ENCODE measurements around the gene PLCG2. TPM values are rescaled to one million over a fixed set of nuclear protein-coding genes. Genes with fewer than 3 reads are reported as not detected.

PLCG2 gene
- total and polyA plus RNA-seq, 2 of the 8 experiments (the other 6 are each of a cell fraction or from before 2014, with no cell fraction given), result 6.1 to 6.9 TPM

DNA sequence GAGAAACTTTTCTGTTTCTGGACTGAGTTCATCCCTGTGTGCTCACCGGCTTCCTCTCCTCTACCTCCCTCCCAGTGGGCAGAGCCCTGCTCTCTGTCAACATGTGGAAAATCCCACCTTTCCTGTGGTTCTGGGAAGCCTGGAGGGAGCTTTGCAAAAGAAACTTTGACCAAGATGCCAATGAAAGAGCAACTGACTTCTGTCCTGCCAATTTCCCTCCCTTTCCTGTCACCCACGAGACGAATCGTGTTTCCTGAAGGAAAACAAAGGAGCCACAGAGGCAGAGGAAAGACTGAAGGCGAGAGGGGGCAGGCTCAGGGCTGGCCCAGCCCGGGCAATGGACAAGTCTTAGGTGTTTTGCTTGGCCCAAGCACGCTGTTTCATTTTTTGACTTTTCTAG lies 82.8 kb downstream of the PLCG2 start (continued):
- TF ChIP-seq, protein P1, sequence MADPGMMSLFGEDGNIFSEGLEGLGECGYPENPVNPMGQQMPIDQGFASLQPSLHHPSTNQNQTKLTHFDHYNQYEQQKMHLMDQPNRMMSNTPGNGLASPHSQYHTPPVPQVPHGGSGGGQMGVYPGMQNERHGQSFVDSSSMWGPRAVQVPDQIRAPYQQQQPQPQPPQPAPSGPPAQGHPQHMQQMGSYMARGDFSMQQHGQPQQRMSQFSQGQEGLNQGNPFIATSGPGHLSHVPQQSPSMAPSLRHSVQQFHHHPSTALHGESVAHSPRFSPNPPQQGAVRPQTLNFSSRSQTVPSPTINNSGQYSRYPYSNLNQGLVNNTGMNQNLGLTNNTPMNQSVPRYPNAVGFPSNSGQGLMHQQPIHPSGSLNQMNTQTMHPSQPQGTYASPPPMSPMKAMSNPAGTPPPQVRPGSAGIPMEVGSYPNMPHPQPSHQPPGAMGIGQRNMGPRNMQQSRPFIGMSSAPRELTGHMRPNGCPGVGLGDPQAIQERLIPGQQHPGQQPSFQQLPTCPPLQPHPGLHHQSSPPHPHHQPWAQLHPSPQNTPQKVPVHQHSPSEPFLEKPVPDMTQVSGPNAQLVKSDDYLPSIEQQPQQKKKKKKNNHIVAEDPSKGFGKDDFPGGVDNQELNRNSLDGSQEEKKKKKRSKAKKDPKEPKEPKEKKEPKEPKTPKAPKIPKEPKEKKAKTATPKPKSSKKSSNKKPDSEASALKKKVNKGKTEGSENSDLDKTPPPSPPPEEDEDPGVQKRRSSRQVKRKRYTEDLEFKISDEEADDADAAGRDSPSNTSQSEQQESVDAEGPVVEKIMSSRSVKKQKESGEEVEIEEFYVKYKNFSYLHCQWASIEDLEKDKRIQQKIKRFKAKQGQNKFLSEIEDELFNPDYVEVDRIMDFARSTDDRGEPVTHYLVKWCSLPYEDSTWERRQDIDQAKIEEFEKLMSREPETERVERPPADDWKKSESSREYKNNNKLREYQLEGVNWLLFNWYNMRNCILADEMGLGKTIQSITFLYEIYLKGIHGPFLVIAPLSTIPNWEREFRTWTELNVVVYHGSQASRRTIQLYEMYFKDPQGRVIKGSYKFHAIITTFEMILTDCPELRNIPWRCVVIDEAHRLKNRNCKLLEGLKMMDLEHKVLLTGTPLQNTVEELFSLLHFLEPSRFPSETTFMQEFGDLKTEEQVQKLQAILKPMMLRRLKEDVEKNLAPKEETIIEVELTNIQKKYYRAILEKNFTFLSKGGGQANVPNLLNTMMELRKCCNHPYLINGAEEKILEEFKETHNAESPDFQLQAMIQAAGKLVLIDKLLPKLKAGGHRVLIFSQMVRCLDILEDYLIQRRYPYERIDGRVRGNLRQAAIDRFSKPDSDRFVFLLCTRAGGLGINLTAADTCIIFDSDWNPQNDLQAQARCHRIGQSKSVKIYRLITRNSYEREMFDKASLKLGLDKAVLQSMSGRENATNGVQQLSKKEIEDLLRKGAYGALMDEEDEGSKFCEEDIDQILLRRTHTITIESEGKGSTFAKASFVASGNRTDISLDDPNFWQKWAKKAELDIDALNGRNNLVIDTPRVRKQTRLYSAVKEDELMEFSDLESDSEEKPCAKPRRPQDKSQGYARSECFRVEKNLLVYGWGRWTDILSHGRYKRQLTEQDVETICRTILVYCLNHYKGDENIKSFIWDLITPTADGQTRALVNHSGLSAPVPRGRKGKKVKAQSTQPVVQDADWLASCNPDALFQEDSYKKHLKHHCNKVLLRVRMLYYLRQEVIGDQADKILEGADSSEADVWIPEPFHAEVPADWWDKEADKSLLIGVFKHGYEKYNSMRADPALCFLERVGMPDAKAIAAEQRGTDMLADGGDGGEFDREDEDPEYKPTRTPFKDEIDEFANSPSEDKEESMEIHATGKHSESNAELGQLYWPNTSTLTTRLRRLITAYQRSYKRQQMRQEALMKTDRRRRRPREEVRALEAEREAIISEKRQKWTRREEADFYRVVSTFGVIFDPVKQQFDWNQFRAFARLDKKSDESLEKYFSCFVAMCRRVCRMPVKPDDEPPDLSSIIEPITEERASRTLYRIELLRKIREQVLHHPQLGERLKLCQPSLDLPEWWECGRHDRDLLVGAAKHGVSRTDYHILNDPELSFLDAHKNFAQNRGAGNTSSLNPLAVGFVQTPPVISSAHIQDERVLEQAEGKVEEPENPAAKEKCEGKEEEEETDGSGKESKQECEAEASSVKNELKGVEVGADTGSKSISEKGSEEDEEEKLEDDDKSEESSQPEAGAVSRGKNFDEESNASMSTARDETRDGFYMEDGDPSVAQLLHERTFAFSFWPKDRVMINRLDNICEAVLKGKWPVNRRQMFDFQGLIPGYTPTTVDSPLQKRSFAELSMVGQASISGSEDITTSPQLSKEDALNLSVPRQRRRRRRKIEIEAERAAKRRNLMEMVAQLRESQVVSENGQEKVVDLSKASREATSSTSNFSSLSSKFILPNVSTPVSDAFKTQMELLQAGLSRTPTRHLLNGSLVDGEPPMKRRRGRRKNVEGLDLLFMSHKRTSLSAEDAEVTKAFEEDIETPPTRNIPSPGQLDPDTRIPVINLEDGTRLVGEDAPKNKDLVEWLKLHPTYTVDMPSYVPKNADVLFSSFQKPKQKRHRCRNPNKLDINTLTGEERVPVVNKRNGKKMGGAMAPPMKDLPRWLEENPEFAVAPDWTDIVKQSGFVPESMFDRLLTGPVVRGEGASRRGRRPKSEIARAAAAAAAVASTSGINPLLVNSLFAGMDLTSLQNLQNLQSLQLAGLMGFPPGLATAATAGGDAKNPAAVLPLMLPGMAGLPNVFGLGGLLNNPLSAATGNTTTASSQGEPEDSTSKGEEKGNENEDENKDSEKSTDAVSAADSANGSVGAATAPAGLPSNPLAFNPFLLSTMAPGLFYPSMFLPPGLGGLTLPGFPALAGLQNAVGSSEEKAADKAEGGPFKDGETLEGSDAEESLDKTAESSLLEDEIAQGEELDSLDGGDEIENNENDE (IDR thresholded peaks at IDR 0.05; ENCODE audit: insufficient replicate concordance, low read length), result no peak
- TF ChIP-seq ASH2L (IDR thresholded peaks at IDR 0.05; ENCODE audit: low read length), result no peak
- no peak for TF ChIP-seq SP4 (IDR thresholded peaks at IDR 0.05; ENCODE audit: low read length)
- no peak for TF ChIP-seq CHD1 (IDR thresholded peaks at IDR 0.05; ENCODE audit: low read depth, low read length)
- TF ChIP-seq SRF (IDR thresholded peaks at IDR 0.05; ENCODE audit: low read depth, low read length), result no peak
